ENCODE results near the gene HMGN4. TPM values are rescaled to one million over a fixed set of nuclear protein-coding genes. Genes with fewer than 3 reads are reported as not detected.

The HMGN4 gene
- total and polyA plus RNA-seq, 9 of the 15 experiments (the other 6 are each of a cell fraction or from before 2014, with no cell fraction given): 35.4 to 134 (median 94.1) TPM

DNA sequence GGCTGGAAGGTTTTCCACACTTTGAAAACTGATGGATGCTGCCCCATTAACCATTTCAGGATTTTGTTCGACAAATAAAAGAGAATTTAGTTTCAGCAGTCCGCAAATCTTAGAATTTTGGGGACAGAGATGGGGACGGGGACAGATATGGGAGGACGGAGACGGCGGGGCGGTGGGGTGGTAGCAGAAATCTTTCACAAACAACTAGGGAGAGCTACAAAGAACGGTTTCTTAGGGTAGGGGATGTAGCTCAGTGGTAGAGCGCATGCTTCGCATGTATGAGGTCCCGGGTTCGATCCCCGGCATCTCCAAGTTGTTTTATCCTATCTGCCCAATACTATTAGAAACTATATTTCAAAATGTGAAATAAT, 15.1 kb downstream of the HMGN4 start (continued):
- TF ChIP-seq BRF1 (IDR thresholded peaks at IDR 0.05; ENCODE audit: borderline replicate concordance, extremely low read depth, insufficient read length): no peak
- TF ChIP-seq, protein P1, sequence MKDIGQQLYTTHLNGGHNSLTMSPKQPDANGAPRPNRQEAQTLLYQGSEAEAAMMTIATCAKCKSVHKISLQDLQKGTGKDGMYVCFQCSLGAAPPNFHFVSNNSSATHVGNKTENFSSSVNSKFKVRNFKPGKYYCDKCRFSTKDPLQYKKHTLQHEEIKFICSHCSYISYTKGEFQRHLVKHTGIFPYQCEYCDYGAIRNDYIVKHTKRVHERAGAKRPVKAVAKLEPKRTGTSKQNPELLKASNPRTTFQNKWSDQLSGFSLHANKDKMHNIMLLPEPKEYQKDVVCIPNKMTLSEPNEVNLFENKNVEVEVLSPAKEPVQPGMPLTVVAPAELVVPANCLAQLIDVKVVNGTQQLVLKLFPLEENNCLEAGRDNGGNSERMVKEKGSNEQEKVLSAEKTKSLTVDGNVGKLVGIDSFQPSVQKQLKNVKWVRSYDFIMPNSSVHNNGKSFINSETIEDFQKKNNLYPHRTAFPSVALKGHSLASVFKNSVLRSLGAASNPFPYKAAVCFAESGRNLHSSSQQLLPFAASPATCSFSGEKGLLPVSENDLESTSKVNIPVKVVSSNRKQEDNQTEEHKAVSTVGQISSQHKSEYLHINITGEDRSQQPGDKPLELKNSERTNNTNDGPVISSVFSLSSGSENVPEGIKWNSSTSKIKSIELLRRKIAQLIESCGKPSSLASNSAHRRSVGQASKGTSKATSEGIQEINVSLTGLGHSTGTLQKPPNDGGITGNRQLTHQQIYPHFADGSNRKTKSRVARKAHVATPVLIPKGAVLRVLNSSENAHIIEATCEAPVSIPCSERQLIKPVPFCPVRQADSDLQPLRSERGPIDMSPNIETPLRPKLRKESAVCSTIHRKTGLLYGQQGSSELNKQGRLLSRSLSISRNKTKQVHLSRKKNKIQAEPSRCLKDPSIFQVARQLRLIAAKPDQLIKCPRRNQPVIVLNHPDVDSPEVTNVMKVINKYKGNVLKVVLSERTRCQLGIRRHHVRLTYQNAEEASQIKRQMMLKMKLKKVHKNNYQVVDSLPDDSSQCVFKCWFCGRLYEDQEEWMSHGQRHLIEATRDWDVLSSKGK (CRISPR knock-in tag; IDR thresholded peaks at IDR 0.05): no peak
- no peak; the same call in 1 of the 2 replicates for TF ChIP-seq STAT5A (IDR thresholded peaks at IDR 0.05; ENCODE audit: borderline replicate concordance, low read length)
- TF ChIP-seq FOXP1 (CRISPR knock-in tag; IDR thresholded peaks at IDR 0.05): no peak
- TF ChIP-seq MAZ (CRISPR knock-in tag; conservative IDR thresholded peaks at IDR 0.05 in 1 of 2, IDR thresholded peaks at IDR 0.05 in 1 of 2): no peak; a peak in 1 of 4 replicates
- TF ChIP-seq MEF2D (tag; conservative IDR thresholded peaks at IDR 0.05; ENCODE audit: low read depth): no peak
- TF ChIP-seq, protein P2, sequence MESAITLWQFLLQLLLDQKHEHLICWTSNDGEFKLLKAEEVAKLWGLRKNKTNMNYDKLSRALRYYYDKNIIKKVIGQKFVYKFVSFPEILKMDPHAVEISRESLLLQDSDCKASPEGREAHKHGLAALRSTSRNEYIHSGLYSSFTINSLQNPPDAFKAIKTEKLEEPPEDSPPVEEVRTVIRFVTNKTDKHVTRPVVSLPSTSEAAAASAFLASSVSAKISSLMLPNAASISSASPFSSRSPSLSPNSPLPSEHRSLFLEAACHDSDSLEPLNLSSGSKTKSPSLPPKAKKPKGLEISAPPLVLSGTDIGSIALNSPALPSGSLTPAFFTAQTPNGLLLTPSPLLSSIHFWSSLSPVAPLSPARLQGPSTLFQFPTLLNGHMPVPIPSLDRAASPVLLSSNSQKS (CRISPR knock-in tag; IDR thresholded peaks at IDR 0.05): no peak
- no peak for TF ChIP-seq SAP30 (IDR thresholded peaks at IDR 0.05; ENCODE audit: borderline replicate concordance, insufficient read depth, low read depth, low read length, poor library complexity, severe bottlenecking)
- no peak for TF ChIP-seq CEBPG (CRISPR knock-in tag; IDR thresholded peaks at IDR 0.05)
- no peak for TF ChIP-seq CEBPG (tag; conservative IDR thresholded peaks at IDR 0.05 in 1 of 2, IDR thresholded peaks at IDR 0.05 in 1 of 2)
- TF ChIP-seq TEAD1 (CRISPR knock-in tag; IDR thresholded peaks at IDR 0.05): no peak; a peak in 1 of 4 replicates
- TF ChIP-seq ZEB2 (IDR thresholded peaks at IDR 0.05): no peak
- TF ChIP-seq BCOR (IDR thresholded peaks at IDR 0.05): peak; percentile 11; the same call in 1 of the 2 replicates
- no peak for TF ChIP-seq CBX1 (IDR thresholded peaks at IDR 0.05; ENCODE audit: low read depth)
- no peak for TF ChIP-seq ZNF584 (CRISPR knock-in tag; IDR thresholded peaks at IDR 0.05; ENCODE audit: low read depth)
- TF ChIP-seq PRMT5 (CRISPR knock-in tag; IDR thresholded peaks at IDR 0.05): no peak
- TF ChIP-seq, protein P3, sequence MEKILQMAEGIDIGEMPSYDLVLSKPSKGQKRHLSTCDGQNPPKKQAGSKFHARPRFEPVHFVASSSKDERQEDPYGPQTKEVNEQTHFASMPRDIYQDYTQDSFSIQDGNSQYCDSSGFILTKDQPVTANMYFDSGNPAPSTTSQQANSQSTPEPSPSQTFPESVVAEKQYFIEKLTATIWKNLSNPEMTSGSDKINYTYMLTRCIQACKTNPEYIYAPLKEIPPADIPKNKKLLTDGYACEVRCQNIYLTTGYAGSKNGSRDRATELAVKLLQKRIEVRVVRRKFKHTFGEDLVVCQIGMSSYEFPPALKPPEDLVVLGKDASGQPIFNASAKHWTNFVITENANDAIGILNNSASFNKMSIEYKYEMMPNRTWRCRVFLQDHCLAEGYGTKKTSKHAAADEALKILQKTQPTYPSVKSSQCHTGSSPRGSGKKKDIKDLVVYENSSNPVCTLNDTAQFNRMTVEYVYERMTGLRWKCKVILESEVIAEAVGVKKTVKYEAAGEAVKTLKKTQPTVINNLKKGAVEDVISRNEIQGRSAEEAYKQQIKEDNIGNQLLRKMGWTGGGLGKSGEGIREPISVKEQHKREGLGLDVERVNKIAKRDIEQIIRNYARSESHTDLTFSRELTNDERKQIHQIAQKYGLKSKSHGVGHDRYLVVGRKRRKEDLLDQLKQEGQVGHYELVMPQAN (IDR thresholded peaks at IDR 0.05; ENCODE audit: borderline replicate concordance): no peak
- TF ChIP-seq ZNF24 (IDR thresholded peaks at IDR 0.05): no peak
- TF ChIP-seq CXXC5 (CRISPR knock-in tag; IDR thresholded peaks at IDR 0.05): peak; percentile 28
- no peak for TF ChIP-seq ZNF3 (CRISPR knock-in tag; IDR thresholded peaks at IDR 0.05)
- TF ChIP-seq RAD21 (CRISPR knock-in tag; conservative IDR thresholded peaks at IDR 0.05 in 1 of 2, IDR thresholded peaks at IDR 0.05 in 1 of 2): peak in 1 of 2 experiments; percentile 18; a peak in 1 of 4 replicates
- TF ChIP-seq, protein P4, sequence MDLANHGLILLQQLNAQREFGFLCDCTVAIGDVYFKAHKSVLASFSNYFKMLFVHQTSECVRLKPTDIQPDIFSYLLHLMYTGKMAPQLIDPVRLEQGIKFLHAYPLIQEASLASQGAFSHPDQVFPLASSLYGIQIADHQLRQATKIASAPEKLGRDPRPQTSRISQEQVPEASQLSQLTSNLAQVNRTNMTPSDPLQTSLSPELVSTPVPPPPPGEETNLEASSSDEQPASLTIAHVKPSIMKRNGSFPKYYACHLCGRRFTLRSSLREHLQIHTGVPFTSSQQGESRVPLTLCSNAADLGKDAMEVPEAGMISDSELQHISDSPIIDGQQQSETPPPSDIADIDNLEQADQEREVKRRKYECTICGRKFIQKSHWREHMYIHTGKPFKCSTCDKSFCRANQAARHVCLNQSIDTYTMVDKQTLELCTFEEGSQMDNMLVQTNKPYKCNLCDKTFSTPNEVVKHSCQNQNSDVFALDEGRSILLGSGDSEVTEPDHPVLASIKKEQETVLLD (IDR thresholded peaks at IDR 0.05): no peak

Measured in K562 (cell line).